Measurements from ENCODE around the gene PTCH2.

PTCH2 gene

GRCh38 chr1:44822981-44823451 is 20.0 kb downstream of the PTCH2 start:
- H3K4me3 ChIP-seq (ENCODE audit: low read depth, low read length) = no peak overlapping the region
- no peak for TF ChIP-seq CTCF (IDR thresholded peaks at IDR 0.05; ENCODE audit: low read depth, low read length)

GRCh38 chr1:44822131-44822701 is 20.8 kb downstream of the PTCH2 start:
- no peak overlapping the region for H3K4me3 ChIP-seq (ENCODE audit: low read depth, low read length)
- no peak for TF ChIP-seq CTCF (IDR thresholded peaks at IDR 0.05; ENCODE audit: low read depth, low read length)

GRCh38 chr1:44821240-44821715 is 21.8 kb downstream of the PTCH2 start:
- no peak overlapping the region for H3K4me3 ChIP-seq (ENCODE audit: low read depth, low read length)
- no peak for TF ChIP-seq CTCF (IDR thresholded peaks at IDR 0.05; ENCODE audit: low read depth, low read length)

- no peak for TF ChIP-seq CTCF (IDR thresholded peaks at IDR 0.05; ENCODE audit: low read depth, low read length)
- H3K4me3 ChIP-seq (ENCODE audit: low read depth, low read length) = peak overlapping the region; percentile 58
Measured at GRCh38 chr1:44820328-44821239, 22.5 kb downstream of the PTCH2 start.

GRCh38 chr1:44819608-44820327 is 23.3 kb downstream of the PTCH2 start:
- peak overlapping the region; percentile 58 for H3K4me3 ChIP-seq (ENCODE audit: low read depth, low read length)
- TF ChIP-seq CTCF (IDR thresholded peaks at IDR 0.05; ENCODE audit: low read depth, low read length) = no peak

GRCh38 chr1:44819196-44819607 is 23.9 kb downstream of the PTCH2 start:
- no peak for TF ChIP-seq CTCF (IDR thresholded peaks at IDR 0.05; ENCODE audit: low read depth, low read length)
- H3K4me3 ChIP-seq (ENCODE audit: low read depth, low read length) = peak overlapping the region; percentile 45

Measured in WI38 (cell line).